Activated T-cell treated with anti-CD3 and anti-CD28 coated beads, Interleukin-2, amount 50 U/mL, for 72 hours (primary cell): ENCODE data around the gene GLTPD2. TPM values are rescaled to one million over a fixed set of nuclear protein-coding genes. Genes with fewer than 3 reads are reported as not detected.

ENCODE experiments used
- ATAC-seq, 2 donors: fragments of 150-1000 bp; cut with Tn5 transposase; replicated peaks in 1 of 2; 2 replicates each; pipeline ENCODE4 v1.10.0; 2021; ENCODE audit warnings: moderate library complexity in 2 of 2, mild to moderate bottlenecking in 1 of 2
- DNase-seq, 2 donors: peaks; one replicate each; pipeline ENCODE4 v3.0.0; 2021 to 2022; ENCODE audit warnings: mixed read lengths in 1 of 2
- H3K27ac Mint-ChIP-seq: one replicate; pipeline ENCODE4 v1.8.0; 2022; ENCODE audit warnings: mild to moderate bottlenecking, moderate library complexity, mixed read lengths
- H3K27me3 Mint-ChIP-seq: one replicate; pipeline ENCODE4 v1.8.0; 2022; ENCODE audit warnings: low read depth, mixed read lengths
- H3K36me3 Mint-ChIP-seq, 2 donors: one replicate each; pipeline ENCODE4 v1.8.0; 2022; ENCODE audit warnings: mixed read lengths in 2 of 2, mild to moderate bottlenecking in 1 of 2; ENCODE audit not compliant: insufficient read depth in 2 of 2
- H3K4me1 Mint-ChIP-seq: one replicate; pipeline ENCODE4 v1.8.0; 2022; ENCODE audit warnings: low read depth, mixed read lengths
- H3K4me3 Mint-ChIP-seq, 2 donors: one replicate each; pipeline ENCODE4 v1.8.0; 2022; ENCODE audit warnings: mild to moderate bottlenecking in 2 of 2, mixed read lengths in 2 of 2, moderate library complexity in 2 of 2
- H3K9me3 Mint-ChIP-seq, 2 donors: one replicate each; pipeline ENCODE4 v1.8.0; 2022; ENCODE audit warnings: mixed read lengths in 2 of 2
- total RNA-seq, 2 donors: library from RNA; stranded (reverse); gene quantifications; one replicate each; pipeline ENCODE4 v1.2.3, GENCODE V29; 2022

Gene GLTPD2
- total RNA-seq, 2 donors from 2014 or later = not detected

DNA sequence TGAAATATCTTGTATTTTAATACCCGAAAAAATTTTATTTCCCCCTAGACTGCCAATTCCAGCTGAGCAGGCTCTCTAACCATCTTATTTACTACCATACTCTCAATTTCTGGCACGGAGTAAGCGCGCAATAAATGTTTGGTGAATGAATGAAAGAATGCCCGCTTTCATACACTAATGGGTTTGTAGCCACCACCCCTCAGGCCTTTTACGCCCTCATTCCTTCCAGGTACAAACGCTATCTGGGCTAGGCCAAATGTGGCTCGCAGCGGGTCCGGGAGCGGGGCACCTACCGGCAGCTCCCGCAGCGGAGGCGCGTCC is 17.7 kb downstream of the GLTPD2 start:
- peaks cover 3 to 4% of the 10 kb centered on the region in 2 donors for H3K36me3 Mint-ChIP-seq
- DNase-seq (no peak), ATAC-seq (no peak)
- peak overlapping the region; percentile 77 to 86 for H3K4me3 Mint-ChIP-seq
- H3K4me1 Mint-ChIP-seq = peaks cover 9% of the 10 kb centered on the region
- H3K9me3 Mint-ChIP-seq = no peaks in the 10 kb centered on the region
- peak overlapping the region; percentile 42 for H3K27ac Mint-ChIP-seq
- H3K27me3 Mint-ChIP-seq = no peaks in the 10 kb centered on the region

DNA sequence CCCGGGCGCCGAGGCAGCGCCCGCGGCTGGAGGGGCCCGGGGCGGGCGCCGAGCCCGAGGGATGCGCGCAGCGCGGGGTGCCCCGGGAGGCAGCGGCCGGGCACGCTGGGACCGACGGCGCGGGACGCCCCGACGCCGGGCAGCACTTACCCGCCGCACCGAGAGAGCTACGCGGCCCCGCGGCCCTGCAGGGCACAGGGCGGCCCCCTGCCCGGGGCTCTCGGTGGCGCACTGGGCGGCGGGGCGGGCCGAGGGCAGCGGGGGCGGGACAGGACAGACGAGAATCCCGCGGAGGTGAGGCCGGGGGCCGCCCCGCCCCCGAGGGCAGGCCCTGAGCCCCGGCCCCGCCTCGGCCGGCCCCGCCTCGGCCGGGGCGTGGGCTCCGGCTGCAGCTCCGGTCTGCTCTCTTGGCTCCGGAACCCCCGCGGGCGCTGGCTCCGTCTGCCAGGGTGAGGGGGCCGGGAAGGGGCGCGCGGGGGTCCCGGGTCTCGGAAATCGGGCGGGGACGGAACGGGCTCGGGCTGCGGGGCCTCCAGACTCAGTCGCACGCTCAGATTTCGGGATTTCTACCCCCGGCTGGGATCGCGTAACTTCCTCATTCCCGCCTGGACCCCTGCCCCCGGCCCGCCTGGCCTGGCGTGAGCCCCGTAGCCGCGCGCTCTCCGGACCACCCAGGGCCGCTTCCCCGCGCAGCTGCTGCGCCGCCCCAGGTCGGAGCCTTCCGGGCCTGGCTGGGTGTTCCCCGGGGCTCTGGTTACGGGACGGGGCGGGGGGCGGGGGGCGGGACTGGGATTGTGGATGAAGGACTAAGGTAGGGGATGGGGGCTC is 18.2 kb downstream of the GLTPD2 start, which contains the start of gene PLD2:
TSS of gene PLD2 (plus strand) at position 376 of the 828 bp plus-strand sequence. CDS start 621 bp downstream, outside the sequence.
- ATAC-seq (peak; percentile 99), DNase-seq (peak; percentile 95 to 96)
- peak within 1 kb of the TSS; percentile 83 to 86 for H3K4me3 Mint-ChIP-seq
- peak within 1 kb of the TSS; percentile 65 for H3K27ac Mint-ChIP-seq
- H3K9me3 Mint-ChIP-seq = no peaks in the 10 kb centered on the region
- H3K4me1 Mint-ChIP-seq = peaks cover 9% of the 10 kb centered on the region
- no peaks in the 10 kb centered on the region for H3K27me3 Mint-ChIP-seq
- peaks cover 3 to 4% of the 10 kb centered on the region in 2 donors for H3K36me3 Mint-ChIP-seq

DNA sequence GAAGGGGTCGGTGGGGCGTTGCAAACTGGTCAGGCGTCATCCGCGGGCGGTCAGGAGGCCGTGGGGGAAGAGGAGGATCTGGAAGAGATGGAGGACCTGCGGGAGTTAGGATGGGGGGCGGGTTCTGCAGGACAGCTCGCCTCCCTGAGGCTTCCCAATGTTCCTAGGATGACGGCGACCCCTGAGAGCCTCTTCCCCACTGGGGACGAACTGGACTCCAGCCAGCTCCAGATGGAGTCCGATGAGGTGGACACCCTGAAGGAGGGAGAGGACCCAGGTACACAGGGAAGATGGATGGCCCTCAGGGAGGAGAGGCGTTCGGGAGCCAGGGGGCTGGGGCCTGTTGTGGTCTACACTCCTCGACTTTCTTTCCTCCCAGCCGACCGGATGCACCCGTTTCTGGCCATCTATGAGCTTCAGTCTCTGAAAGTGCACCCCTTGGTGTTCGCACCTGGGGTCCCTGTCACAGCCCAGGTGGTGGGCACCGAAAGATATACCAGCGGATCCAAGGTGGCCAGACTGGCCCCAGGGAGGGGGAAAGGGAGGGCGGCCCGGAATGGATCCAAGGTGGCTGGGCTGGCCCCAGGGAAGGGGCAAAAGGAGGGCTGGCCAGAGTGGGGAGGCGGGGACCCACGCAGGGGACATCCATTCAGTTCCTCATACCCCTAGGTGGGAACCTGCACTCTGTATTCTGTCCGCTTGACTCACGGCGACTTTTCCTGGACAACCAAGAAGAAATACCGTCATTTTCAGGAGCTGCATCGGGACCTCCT is 19.0 kb downstream of the GLTPD2 start:
- Mint-ChIP-seq H3K36me3 (peaks cover 3 to 4% of the 10 kb centered on the region in 2 donors), H3K4me3 (peak overlapping the region; percentile 83 to 85), H3K27me3 (no peaks in the 10 kb centered on the region), H3K4me1 (peaks cover 9% of the 10 kb centered on the region), H3K27ac (peak overlapping the region; percentile 65), H3K9me3 (no peaks in the 10 kb centered on the region)
- ATAC-seq (no peak), DNase-seq (no peak)

DNA sequence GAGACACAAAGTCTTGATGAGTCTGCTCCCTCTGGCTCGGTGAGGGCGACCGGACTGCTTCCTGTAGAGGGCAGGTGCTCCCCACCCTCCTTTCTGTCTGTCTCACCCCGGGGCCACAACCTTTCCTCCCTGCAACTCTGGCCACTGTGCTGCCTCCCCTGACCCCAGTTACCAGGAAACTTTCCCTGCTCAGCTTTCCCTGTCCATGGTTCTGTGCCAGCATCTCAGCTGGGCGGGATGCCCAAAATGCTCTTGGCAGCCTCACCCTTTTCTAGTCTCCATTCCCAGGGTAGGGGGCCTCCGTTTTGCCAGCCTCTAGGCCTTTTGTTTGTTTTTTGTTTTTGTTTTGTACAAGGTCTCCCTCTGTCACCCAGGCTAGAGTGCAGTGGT is 19.6 kb downstream of the GLTPD2 start:
- DNase-seq (no peak), ATAC-seq (no peak)
- Mint-ChIP-seq H3K9me3 (no peaks in the 10 kb centered on the region), H3K36me3 (peaks cover 3 to 4% of the 10 kb centered on the region in 2 donors), H3K27me3 (no peaks in the 10 kb centered on the region), H3K27ac (peak overlapping the region; percentile 53), H3K4me3 (peak overlapping the region; percentile 52 to 83), H3K4me1 (peaks cover 9% of the 10 kb centered on the region)

DNA sequence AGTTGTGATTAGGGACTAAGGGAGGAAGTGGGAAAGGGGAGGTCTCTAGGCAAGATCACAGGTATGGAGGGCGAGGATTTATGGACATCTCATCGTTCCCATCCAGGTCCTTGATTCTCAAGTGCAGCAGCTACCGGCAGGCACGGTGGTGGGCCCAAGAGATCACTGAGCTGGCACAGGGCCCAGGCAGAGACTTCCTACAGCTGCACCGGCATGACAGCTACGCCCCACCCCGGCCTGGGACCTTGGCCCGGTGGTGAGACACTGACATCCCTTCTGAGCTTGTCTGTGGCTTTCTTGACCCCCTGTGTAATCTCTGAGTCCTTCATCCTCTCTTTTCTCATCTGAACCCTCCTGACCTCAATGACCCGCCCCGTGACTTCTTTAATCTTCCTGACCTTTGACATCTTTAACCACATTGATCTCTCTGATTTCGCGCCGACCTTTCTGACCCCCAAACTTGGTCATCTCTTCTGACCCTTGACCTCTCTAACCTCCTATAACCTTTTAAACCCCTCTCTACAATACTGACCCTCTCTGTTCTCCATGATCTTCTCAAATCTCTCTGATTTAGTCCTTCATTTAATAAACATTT is 22.0 kb downstream of the GLTPD2 start:
- no peaks in the 10 kb centered on the region for H3K9me3 Mint-ChIP-seq
- H3K4me1 Mint-ChIP-seq = peaks cover 9% of the 10 kb centered on the region
- H3K4me3 Mint-ChIP-seq = no peak overlapping the region
- H3K36me3 Mint-ChIP-seq = peaks cover 3 to 4% of the 10 kb centered on the region in 2 donors
- H3K27ac Mint-ChIP-seq = no peak overlapping the region
- no peak for ATAC-seq
- no peak for DNase-seq
- H3K27me3 Mint-ChIP-seq = no peaks in the 10 kb centered on the region

DNA sequence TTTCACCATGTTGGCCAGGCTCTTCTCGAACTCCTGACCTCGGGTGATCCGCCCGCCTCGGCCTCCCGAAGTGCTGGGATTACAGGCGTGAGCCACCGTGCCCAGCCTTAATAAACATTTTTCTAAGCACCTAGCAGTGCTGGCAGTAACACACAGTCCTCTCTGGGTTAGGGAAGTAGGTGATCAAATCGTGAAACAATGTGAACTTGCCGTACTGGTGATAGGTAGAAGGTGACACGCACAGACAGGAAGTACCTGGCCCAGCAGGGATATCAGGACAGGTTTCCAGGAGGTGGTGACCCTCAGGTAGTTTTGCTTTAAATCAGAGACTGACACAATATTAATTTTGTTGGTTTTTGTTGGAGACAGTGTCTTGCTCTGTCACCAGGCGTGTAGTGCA is 22.7 kb downstream of the GLTPD2 start:
- H3K27me3 Mint-ChIP-seq = no peaks in the 10 kb centered on the region
- H3K9me3 Mint-ChIP-seq = no peaks in the 10 kb centered on the region
- H3K4me3 Mint-ChIP-seq = no peak overlapping the region
- no peak overlapping the region for H3K27ac Mint-ChIP-seq
- H3K36me3 Mint-ChIP-seq = peaks cover 3 to 4% of the 10 kb centered on the region in 2 donors
- H3K4me1 Mint-ChIP-seq = peaks cover 9% of the 10 kb centered on the region
- no peak for DNase-seq
- ATAC-seq = no peak

DNA sequence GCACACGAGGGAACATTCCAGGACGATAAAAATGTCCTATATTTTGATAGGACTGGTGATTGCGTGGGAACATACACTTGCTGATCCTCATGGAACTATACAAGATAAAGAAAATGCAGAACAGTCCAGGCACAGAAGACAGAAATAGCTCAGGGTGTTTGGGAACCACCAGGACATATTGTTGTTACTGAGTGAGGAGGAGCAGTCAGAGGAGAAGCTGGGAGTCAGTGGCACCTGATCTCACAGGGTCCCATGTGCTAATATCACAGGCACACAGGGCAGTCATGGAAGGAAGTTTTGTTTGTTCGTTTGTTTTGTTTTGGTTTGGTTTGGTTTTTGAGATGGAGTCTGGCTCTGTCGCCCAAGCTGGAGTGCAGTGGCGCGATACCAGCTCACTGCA is 23.9 kb downstream of the GLTPD2 start:
- Mint-ChIP-seq H3K27me3 (no peaks in the 10 kb centered on the region), H3K9me3 (no peaks in the 10 kb centered on the region), H3K4me3 (no peak overlapping the region), H3K36me3 (peaks cover 3 to 4% of the 10 kb centered on the region in 2 donors), H3K27ac (no peak overlapping the region), H3K4me1 (peaks cover 8% of the 10 kb centered on the region)
- no peak for DNase-seq
- no peak for ATAC-seq

DNA sequence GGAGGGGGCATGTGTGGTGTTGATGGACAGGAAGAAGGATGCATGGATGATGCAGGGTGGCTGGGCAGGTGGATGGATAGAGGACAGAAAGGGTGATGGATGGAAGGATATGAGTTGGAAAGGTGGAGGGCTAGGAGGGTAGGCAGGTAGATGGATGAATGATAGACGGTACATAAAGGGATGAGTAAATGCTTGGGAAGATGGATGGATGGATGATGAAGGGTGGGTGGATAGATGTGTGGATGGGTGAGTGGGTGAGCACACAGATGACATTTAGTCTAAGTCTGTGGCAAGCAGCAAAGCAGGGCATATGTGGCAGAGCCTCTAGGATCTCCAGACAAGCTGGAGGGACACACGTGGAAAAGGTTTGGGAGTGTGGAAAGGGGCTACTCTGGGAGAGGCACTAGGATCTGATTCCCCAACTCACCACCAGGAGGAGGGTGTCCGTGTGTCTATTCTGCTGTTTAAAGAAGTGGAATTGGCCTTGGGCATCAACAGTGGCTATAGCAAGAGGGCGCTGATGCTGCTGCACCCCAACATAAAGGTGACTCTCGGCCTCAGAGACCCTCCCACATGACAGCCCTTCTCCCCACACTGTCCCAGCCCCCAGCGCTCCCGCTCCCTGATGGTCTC is 26.4 kb downstream of the GLTPD2 start:
- Mint-ChIP-seq H3K4me1 (no peaks in the 10 kb centered on the region), H3K27me3 (no peaks in the 10 kb centered on the region)
- ATAC-seq = no peak

DNA sequence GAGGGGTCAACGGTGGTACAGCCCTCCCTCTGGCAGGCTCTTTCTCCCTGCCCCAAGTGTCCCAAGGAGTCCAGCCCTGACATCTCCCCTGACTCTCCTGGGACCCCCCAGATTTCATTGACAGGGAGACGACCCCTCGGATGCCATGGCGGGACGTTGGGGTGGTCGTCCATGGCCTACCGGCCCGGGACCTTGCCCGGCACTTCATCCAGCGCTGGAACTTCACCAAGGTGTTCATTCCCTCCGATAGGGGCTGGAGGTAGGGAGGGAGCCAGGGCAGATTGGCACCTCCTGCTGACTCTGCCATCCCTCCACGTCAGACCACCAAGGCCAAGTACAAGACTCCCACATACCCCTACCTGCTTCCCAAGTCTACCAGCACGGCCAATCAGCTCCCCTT is 28.1 kb downstream of the GLTPD2 start:
- Mint-ChIP-seq H3K36me3 (no peaks in the 10 kb centered on the region), H3K27ac (no peak overlapping the region), H3K27me3 (no peaks in the 10 kb centered on the region), H3K9me3 (no peaks in the 10 kb centered on the region), H3K4me3 (no peak overlapping the region), H3K4me1 (no peaks in the 10 kb centered on the region)
- no peak for ATAC-seq
- DNase-seq = no peak

More for the DNA sequence above, 26.4 kb downstream of the GLTPD2 start:
- Mint-ChIP-seq H3K36me3 (peaks cover 0 to 3% of the 10 kb centered on the region in 2 donors), H3K4me3 (no peak overlapping the region), H3K27ac (no peak overlapping the region), H3K9me3 (no peaks in the 10 kb centered on the region)
- DNase-seq = no peak

DNA sequence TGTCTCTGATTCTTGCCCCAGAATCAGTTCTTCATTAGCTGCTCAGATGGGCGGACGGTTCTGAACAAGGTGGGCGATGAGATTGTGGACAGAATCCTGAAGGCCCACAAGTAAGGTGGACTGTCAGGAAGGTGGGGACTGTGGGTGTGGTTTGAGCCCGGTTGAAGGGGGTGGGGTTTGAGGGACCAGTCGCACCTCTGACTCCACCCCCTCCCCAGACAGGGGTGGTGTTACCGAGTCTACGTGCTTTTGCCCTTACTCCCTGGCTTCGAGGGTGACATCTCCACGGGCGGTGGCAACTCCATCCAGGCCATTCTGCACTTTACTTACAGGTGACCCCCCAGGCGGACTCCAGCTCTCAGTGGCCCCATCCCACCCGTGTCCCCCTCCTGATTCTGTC is 29.5 kb downstream of the GLTPD2 start:
- Mint-ChIP-seq H3K9me3 (no peaks in the 10 kb centered on the region), H3K27ac (no peak overlapping the region), H3K27me3 (no peaks in the 10 kb centered on the region), H3K4me3 (no peak overlapping the region), H3K4me1 (no peaks in the 10 kb centered on the region), H3K36me3 (no peaks in the 10 kb centered on the region)
- DNase-seq (no peak), ATAC-seq (no peak)

DNA sequence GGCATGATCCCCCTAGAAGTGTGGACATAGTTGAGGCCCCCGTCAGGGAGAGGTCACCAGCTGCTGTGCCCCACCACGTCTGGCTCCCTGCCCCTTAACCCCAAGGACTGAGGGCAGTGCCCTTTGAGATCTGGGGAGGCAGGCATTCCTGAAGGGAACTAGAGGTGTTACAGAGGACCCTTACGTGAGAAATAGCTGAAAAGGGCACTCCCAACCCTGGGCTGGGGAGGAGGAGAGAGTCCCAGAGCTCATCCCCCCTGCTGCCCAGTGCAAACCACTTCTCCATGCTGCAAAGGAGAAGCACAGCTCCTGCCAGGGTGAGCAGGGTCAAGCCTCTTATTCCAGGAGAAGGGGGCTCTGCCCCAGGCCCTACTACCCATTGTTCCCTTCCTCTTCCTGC is 34.1 kb downstream of the GLTPD2 start:
- Mint-ChIP-seq H3K9me3 (no peaks in the 10 kb centered on the region), H3K36me3 (no peaks in the 10 kb centered on the region), H3K4me3 (no peak overlapping the region), H3K27ac (no peak overlapping the region), H3K27me3 (no peaks in the 10 kb centered on the region), H3K4me1 (no peaks in the 10 kb centered on the region)
- no peak for ATAC-seq
- no peak for DNase-seq

DNA sequence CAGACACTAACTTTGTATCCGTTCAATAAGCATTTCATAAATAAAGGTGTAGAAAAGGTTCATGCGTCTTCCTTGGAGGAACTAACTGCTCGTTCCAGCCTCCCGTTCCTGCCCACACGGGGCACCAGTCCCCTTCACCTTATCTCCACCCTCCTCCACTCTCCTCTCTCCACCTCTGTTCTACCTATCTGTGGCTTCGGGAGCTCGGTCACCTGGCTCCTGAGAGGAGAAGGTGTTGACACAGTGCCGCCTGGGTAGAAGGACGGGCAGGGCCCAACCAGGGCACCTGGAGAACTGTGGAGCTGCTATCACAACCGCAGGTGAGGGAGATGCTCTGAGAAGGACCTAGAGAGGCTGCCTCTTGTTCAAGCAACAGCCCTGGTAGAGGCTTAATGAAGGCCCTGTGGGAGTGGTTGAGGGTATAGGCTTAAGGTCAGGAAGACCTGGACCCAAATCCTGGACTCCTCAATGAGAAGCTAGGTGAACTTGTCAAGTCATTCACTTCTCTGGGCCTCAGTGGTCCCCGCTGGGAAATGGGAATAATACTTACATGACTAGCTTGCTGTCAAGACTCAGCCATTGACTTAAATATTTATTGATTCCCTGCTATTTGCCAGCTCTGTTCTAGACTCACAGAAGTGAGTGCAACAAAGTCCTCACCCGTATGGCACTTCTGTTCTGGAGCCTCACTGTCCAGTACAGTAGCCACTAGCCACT is 34.8 kb downstream of the GLTPD2 start:
- Mint-ChIP-seq H3K4me1 (no peaks in the 10 kb centered on the region), H3K4me3 (no peak overlapping the region), H3K27me3 (no peaks in the 10 kb centered on the region), H3K9me3 (no peaks in the 10 kb centered on the region), H3K27ac (no peak overlapping the region), H3K36me3 (no peaks in the 10 kb centered on the region)
- no peak for ATAC-seq
- no peak for DNase-seq
